Measurements from ENCODE around the gene SLC45A3.

DNA sequence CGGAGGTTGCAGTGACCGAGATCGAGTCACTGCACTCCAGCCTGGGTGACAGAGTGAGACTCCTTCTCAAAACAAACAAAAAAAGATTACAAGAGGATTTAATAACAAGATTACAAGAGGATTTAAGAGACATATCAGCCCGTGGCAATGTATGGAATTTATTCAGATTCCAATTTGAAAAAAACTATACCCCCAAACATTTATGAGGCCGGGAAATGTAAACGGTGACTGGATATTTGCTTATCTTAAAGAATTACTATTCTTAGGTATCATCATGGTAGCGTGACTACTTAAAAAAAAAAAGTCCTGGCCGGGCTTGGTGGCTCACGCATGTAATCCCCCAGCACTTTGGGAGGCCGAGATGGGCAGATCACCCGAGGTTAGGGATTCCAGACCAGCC, 27.3 kb downstream of the SLC45A3 start:
- TF ChIP-seq, protein P1, sequence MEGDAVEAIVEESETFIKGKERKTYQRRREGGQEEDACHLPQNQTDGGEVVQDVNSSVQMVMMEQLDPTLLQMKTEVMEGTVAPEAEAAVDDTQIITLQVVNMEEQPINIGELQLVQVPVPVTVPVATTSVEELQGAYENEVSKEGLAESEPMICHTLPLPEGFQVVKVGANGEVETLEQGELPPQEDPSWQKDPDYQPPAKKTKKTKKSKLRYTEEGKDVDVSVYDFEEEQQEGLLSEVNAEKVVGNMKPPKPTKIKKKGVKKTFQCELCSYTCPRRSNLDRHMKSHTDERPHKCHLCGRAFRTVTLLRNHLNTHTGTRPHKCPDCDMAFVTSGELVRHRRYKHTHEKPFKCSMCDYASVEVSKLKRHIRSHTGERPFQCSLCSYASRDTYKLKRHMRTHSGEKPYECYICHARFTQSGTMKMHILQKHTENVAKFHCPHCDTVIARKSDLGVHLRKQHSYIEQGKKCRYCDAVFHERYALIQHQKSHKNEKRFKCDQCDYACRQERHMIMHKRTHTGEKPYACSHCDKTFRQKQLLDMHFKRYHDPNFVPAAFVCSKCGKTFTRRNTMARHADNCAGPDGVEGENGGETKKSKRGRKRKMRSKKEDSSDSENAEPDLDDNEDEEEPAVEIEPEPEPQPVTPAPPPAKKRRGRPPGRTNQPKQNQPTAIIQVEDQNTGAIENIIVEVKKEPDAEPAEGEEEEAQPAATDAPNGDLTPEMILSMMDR (conservative IDR thresholded peaks at IDR 0.05 in 1 of 2, IDR thresholded peaks at IDR 0.05 in 1 of 2; ENCODE audit: low read depth in 1 of 2, low read length in 2 of 2): no peak
- no peak for TF ChIP-seq EZH2 (IDR thresholded peaks at IDR 0.05; ENCODE audit: low read length, missing control alignments)

Data from fibroblast of lung (primary cell).